OCI-LY7 (cell line): Measurements from ENCODE around the gene CFL2. TPM values are rescaled to one million over a fixed set of nuclear protein-coding genes. Genes with fewer than 3 reads are reported as not detected.

Experiments
- BruUV-seq: library from RNA; stranded (reverse); fragments of 400-500 nt; replicated peaks from 2 replicates; lab custom pipeline; 2021; lab: Mats Ljungman, UMichigan
- CTCF ChIA-PET: fragments of 300-600 bp; sonication (Branson Sonifier 250); formaldehyde crosslinking; loops from one replicate; lab custom pipeline; 2022; ENCODE audit warnings: antibody characterized with exemption; ENCODE audit not compliant: unreplicated experiment; lab: Charles Lee
- POLR2A ChIA-PET: fragments of 300-600 bp; sonication (Branson Sonifier 250); formaldehyde crosslinking; loops from one replicate; lab custom pipeline; 2022; ENCODE audit warnings: antibody characterized with exemption; lab: Charles Lee
- DNase-seq: peaks from one replicate; pipeline ENCODE4 v3.0.0-alpha.2; 2015; ENCODE audit warnings: low spot score
- H2AFZ ChIP-seq: fragments of 200-600 bp; sonication (generic), shearing (Covaris generic); 2 replicates; pipeline ENCODE4 v1.6.1; 2014; ENCODE audit warnings: mild to moderate bottlenecking, antibody characterized with exemption, low read length, moderate library complexity
- H3K27ac ChIP-seq: fragments of 200-600 bp; sonication (generic); 2 replicates; pipeline ENCODE4 v1.5.1; 2014; ENCODE audit warnings: mixed run types, low read depth, mild to moderate bottlenecking, moderate library complexity, low read length, inconsistent platforms; ENCODE audit not compliant: poor library complexity, severe bottlenecking
- H3K36me3 ChIP-seq: fragments of 200-600 bp; sonication (generic); 2 replicates; pipeline ENCODE4 v1.6.1; 2014; ENCODE audit warnings: mild to moderate bottlenecking, antibody characterized with exemption, low read length, moderate library complexity, mixed read lengths; ENCODE audit not compliant: insufficient read depth
- H3K4me1 ChIP-seq: fragments of 200-600 bp; sonication (generic); 2 replicates; pipeline ENCODE4 v1.5.1; 2014; ENCODE audit warnings: mild to moderate bottlenecking, low read length; ENCODE audit not compliant: insufficient read depth, poor library complexity, severe bottlenecking
- H3K4me2 ChIP-seq: fragments of 200-600 bp; sonication (generic); 2 replicates; pipeline ENCODE4 v1.6.1; 2014; ENCODE audit warnings: mild to moderate bottlenecking, low read length
- H3K4me3 ChIP-seq: fragments of 200-600 bp; sonication (generic); 2 replicates; pipeline ENCODE4 v1.5.1; 2014; ENCODE audit warnings: mild to moderate bottlenecking, low read depth, low read length; ENCODE audit not compliant: poor library complexity, severe bottlenecking
- H3K79me2 ChIP-seq: fragments of 200-600 bp; sonication (generic); 2 replicates; pipeline ENCODE4 v1.6.1; 2016; ENCODE audit warnings: low read depth, mild to moderate bottlenecking, low read length, moderate library complexity, mixed read lengths; ENCODE audit not compliant: insufficient read depth
- H3K9me2 ChIP-seq: fragments of 200-600 bp; sonication (generic); 2 replicates; pipeline ENCODE4 v1.6.1; 2016; ENCODE audit warnings: mild to moderate bottlenecking, low read length, mixed read lengths; ENCODE audit not compliant: insufficient read depth
- H3K9me3 ChIP-seq: fragments of 200-600 bp; sonication (generic); 2 replicates; pipeline ENCODE4 v1.6.1; 2014; ENCODE audit warnings: mild to moderate bottlenecking, mixed run types, low read length, mixed read lengths
- H4K20me1 ChIP-seq: fragments of 200-600 bp; sonication (generic); 2 replicates; pipeline ENCODE4 v1.6.1; 2014; ENCODE audit warnings: mild to moderate bottlenecking, antibody characterized with exemption, low read length, moderate library complexity, mixed read lengths; ENCODE audit not compliant: insufficient read depth
- CTCF ChIP-seq: fragments of 200-600 bp; sonication (generic); conservative IDR thresholded peaks from 2 replicates; pipeline ENCODE4 v1.5.1; 2014; ENCODE audit warnings: mild to moderate bottlenecking, antibody characterized with exemption, low read length, moderate library complexity, mixed read lengths
- EZH2phosphoT487 ChIP-seq: fragments of 200-600 bp; sonication (generic); IDR thresholded peaks from 2 replicates; pipeline ENCODE4 v1.6.1; 2018; ENCODE audit warnings: low read depth, borderline replicate concordance, mild to moderate bottlenecking, mixed run types, antibody characterized with exemption, low read length, moderate library complexity, mixed read lengths
- intact Hi-C: fragments of 100-400 bp; cut with micrococcal nuclease; formaldehyde crosslinking; loops from one replicate; pipeline ENCODE4 v1.10.0; 2022; ENCODE audit not compliant: unreplicated experiment
- total RNA-seq, 2 experiments: library from RNA; depleted of rRNA in 1 of 2; stranded (reverse); fragments of >200 nt in 1 of 2; shearing (Covaris generic) in 1 of 2; gene quantifications; 2 replicates each; pipeline ENCODE4 v1.2.3, GENCODE V29; 2014 to 2022

The CFL2 gene
- total RNA-seq, 2 experiments from 2014 or later: 7.1 to 24.7 TPM

- POLR2A ChIA-PET: interaction anchor here (1.1 to 1.6 kb wide), 4 partner anchors 11 to 22 kb away, joined by 3 to 5 read pairs (median 4); no protein-coding TSS in a partner anchor
- DNase-seq: no peak
- no TSS peak for BruUV-seq
- CTCF ChIA-PET: interaction anchor here (1.2 kb wide), 1 partner anchor 28 kb away, joined by 5 read pairs; no protein-coding TSS in a partner anchor
- H3K27ac ChIP-seq: no peak overlapping the region
- no peak overlapping the region for H2AFZ ChIP-seq
- H3K4me1 ChIP-seq: peaks cover 8% of the 10 kb centered on the region
- no peaks in the 10 kb centered on the region for H3K9me2 ChIP-seq
- H4K20me1 ChIP-seq: no peaks in the 10 kb centered on the region
- intact Hi-C loops: no loop called here
- H3K36me3 ChIP-seq: no peaks in the 10 kb centered on the region
- H3K9me3 ChIP-seq: no peaks in the 10 kb centered on the region
- no peak overlapping the region for H3K4me3 ChIP-seq
- H3K4me2 ChIP-seq: no peak overlapping the region
- H3K79me2 ChIP-seq: no peaks in the 10 kb centered on the region
- no peak for TF ChIP-seq CTCF
- no peak for TF ChIP-seq EZH2phosphoT487
These were observed 25.8 kb downstream of the CFL2 start for GRCh38 chr14:34688470-34689206.

- H3K36me3 ChIP-seq: no peaks in the 10 kb centered on the region
- H3K9me2 ChIP-seq: no peaks in the 10 kb centered on the region
- H3K79me2 ChIP-seq: no peaks in the 10 kb centered on the region
- intact Hi-C loops: no loop called here
- H3K4me2 ChIP-seq: no peak overlapping the region
- no TSS peak for BruUV-seq
- no peaks in the 10 kb centered on the region for H3K9me3 ChIP-seq
- no peak for DNase-seq
- no peak overlapping the region for H2AFZ ChIP-seq
- H3K4me1 ChIP-seq: peaks cover 9% of the 10 kb centered on the region
- H4K20me1 ChIP-seq: no peaks in the 10 kb centered on the region
- CTCF ChIA-PET: no interaction called here
- H3K4me3 ChIP-seq: no peak overlapping the region
- no peak overlapping the region for H3K27ac ChIP-seq
- TF ChIP-seq EZH2phosphoT487: no peak
- TF ChIP-seq CTCF: no peak
- POLR2A ChIA-PET: no interaction called here
These were observed 28.5 kb downstream of the CFL2 start for GRCh38 chr14:34685819-34686428.

- no TSS peak for BruUV-seq
- no peak overlapping the region for H3K4me3 ChIP-seq
- H3K4me2 ChIP-seq: no peak overlapping the region
- no peaks in the 10 kb centered on the region for H3K79me2 ChIP-seq
- H3K9me3 ChIP-seq: no peaks in the 10 kb centered on the region
- TF ChIP-seq EZH2phosphoT487 (no peak), CTCF (no peak)
- no peak overlapping the region for H3K27ac ChIP-seq
- intact Hi-C loops: no loop called here
- no peak overlapping the region for H2AFZ ChIP-seq
- H3K36me3 ChIP-seq: no peaks in the 10 kb centered on the region
- H4K20me1 ChIP-seq: no peaks in the 10 kb centered on the region
- H3K4me1 ChIP-seq: peaks cover 9% of the 10 kb centered on the region
- no peak for DNase-seq
- ChIA-PET CTCF (no interaction called here), POLR2A (interaction anchor here (0.6 to 0.8 kb wide), 4 partner anchors 21 to 54 kb away, joined by 3 to 6 read pairs (median 3); no protein-coding TSS in a partner anchor)
- H3K9me2 ChIP-seq: no peaks in the 10 kb centered on the region
These were observed 29.8 kb downstream of the CFL2 start for GRCh38 chr14:34684578-34684977.
